Measurements from ENCODE around the gene CASTOR1.

The CASTOR1 gene

DNA sequence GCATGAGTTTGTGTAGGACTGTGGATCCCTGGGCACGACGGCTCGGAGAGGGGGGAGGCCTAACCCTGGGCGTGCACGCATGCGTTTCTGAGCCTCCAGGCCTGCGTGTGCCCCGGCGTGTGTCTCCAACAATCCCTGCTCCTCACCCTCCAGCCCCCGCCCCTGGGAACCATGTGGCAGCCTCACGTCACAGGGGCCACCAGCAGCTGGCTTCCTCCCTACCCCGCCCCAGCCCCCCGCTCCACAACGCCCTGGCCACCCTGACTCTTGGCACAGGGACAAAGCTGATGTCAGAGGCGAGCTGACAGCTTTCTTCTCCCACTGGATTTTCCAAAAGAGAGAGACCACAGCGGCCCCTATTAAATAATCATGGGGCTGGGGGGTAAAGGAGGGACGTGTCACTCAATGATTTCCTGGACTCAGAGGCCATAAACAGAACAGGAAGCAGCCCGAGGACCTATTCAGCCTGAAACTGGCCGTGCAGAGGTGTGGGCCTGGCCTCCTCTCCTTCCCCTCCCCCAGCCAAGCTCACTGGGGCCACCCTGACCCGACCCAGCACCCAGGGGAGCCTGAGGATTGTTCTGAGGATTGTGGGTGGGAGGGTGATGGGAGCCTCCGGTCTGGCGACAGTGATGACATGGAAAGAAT is 36.0 kb downstream of the CASTOR1 start:
- Histone ChIP-seq H4K20me1 (ENCODE audit: insufficient read depth, low read length, poor library complexity, severe bottlenecking) (no peaks in the 10 kb centered on the region), H3K4me3 (ENCODE audit: low read length, poor library complexity, severe bottlenecking) (no peak overlapping the region), H3K27me3 (ENCODE audit: insufficient read depth, low read length, poor library complexity, severe bottlenecking) (no peaks in the 10 kb centered on the region), H3K9ac (ENCODE audit: low read depth, low read length, poor library complexity, severe bottlenecking) (peak overlapping the region; percentile 56), H3K4me1 (ENCODE audit: insufficient read depth, low read length, poor library complexity, severe bottlenecking) (peaks cover 27% of the 10 kb centered on the region), H3K9me3 (ENCODE audit: insufficient read depth, low read depth, low read length) (no peaks in the 10 kb centered on the region), H3F3A (ENCODE audit: low read depth) (no peaks in the 10 kb centered on the region), H3K36me3 (ENCODE audit: insufficient read depth, low read length) (no peaks in the 10 kb centered on the region), H2AFZ (ENCODE audit: low read length) (peak overlapping the region; percentile 51), H3K4me2 (ENCODE audit: low read depth, low read length, poor library complexity, severe bottlenecking) (peak overlapping the region; percentile 41), H3K9me2 (replicated peaks; ENCODE audit: low read depth, low read length) (no peaks in the 10 kb centered on the region), H3K79me2 (ENCODE audit: insufficient read depth, low read length) (no peaks in the 10 kb centered on the region)
- TF ChIP-seq EZH2phosphoT487 (IDR thresholded peaks at IDR 0.05; ENCODE audit: borderline replicate concordance) (no peak), CTCF (conservative IDR thresholded peaks at IDR 0.05; ENCODE audit: low read length) (no peak)

DNA sequence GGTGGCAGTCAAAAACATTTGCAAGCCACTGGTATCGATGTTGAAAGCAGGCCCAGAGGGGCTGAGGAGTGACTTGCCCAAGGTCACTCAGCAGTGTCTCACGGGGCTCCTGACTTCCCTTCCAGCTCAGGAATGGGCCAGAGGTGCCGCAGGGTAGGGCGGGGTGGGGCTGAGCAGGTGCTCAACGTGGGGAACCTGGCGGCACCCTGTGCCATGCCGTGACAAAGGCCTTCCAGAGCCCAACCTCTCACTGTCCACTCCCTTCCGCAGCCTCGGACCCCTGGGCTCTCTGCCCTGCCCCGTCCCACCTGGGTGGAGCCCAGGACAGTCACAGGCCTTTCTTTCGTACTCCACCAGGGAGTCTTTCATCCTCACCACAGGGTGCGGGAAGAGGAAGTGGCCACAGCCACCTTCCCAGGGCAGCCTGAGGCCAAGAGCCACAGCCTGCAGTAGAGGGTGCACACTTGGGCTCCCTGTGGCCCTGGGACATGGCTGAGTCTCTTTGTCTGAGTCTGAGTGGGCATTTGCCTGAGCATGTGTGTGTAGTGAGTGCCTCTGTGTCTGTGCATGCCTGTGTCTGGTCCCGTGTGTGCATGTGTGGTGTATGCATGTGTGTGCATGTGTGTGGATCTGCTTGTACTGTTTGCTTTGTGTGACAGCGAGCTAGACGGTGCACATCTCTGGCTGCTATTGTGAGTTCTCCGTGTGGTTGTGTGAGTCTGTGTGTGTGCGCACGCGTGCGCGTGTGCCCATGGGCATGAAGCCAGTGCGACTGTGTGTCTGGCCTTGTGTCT is 36.7 kb downstream of the CASTOR1 start:
- no peaks in the 10 kb centered on the region for H4K20me1 ChIP-seq (ENCODE audit: insufficient read depth, low read length, poor library complexity, severe bottlenecking)
- peaks cover 27% of the 10 kb centered on the region for H3K4me1 ChIP-seq (ENCODE audit: insufficient read depth, low read length, poor library complexity, severe bottlenecking)
- no peak for TF ChIP-seq EZH2phosphoT487 (IDR thresholded peaks at IDR 0.05; ENCODE audit: borderline replicate concordance)
- TF ChIP-seq CTCF (conservative IDR thresholded peaks at IDR 0.05; ENCODE audit: low read length), result no peak
- H3K9ac ChIP-seq (ENCODE audit: low read depth, low read length, poor library complexity, severe bottlenecking), result peak overlapping the region; percentile 56
- 0 out of 2 replicates have a peak overlapping the region, but pooled peaks have one; percentile 9 for H2AFZ ChIP-seq (ENCODE audit: low read length)
- H3K9me2 ChIP-seq (replicated peaks; ENCODE audit: low read depth, low read length), result no peaks in the 10 kb centered on the region
- no peaks in the 10 kb centered on the region for H3K36me3 ChIP-seq (ENCODE audit: insufficient read depth, low read length)
- H3K79me2 ChIP-seq (ENCODE audit: insufficient read depth, low read length), result no peaks in the 10 kb centered on the region
- H3K4me2 ChIP-seq (ENCODE audit: low read depth, low read length, poor library complexity, severe bottlenecking), result peak overlapping the region; percentile 33
- no peaks in the 10 kb centered on the region for H3K9me3 ChIP-seq (ENCODE audit: insufficient read depth, low read depth, low read length)
- H3K27me3 ChIP-seq (ENCODE audit: insufficient read depth, low read length, poor library complexity, severe bottlenecking), result no peaks in the 10 kb centered on the region
- H3F3A ChIP-seq (ENCODE audit: low read depth), result no peaks in the 10 kb centered on the region
- H3K4me3 ChIP-seq (ENCODE audit: low read length, poor library complexity, severe bottlenecking), result no peak overlapping the region

DNA sequence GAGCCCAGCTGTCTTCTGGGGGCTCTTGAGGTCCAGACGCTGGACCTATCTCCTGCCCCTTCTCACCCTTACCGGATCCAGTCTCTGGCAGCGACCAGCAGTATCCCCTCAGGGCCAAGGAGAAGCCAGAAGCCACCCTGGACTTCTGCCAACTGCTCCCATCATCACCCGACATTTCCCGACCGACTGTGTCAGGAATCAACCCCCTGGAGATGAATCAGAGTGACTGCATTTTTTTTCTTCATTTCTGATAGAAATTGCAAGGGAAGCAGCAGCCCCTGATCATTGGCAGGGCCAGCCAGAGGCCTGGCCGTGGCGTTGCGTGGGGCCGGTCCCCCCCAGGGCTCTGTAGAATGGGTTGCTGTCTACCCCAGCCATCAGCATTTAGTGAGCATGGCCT is 37.6 kb downstream of the CASTOR1 start:
- Histone ChIP-seq H3K9me2 (replicated peaks; ENCODE audit: low read depth, low read length) (no peaks in the 10 kb centered on the region), H3F3A (ENCODE audit: low read depth) (no peaks in the 10 kb centered on the region), H3K27me3 (ENCODE audit: insufficient read depth, low read length, poor library complexity, severe bottlenecking) (no peaks in the 10 kb centered on the region), H3K9me3 (ENCODE audit: insufficient read depth, low read depth, low read length) (no peaks in the 10 kb centered on the region), H3K4me2 (ENCODE audit: low read depth, low read length, poor library complexity, severe bottlenecking) (no peak overlapping the region), H2AFZ (ENCODE audit: low read length) (no peak overlapping the region), H3K9ac (ENCODE audit: low read depth, low read length, poor library complexity, severe bottlenecking) (no peak overlapping the region), H3K79me2 (ENCODE audit: insufficient read depth, low read length) (no peaks in the 10 kb centered on the region), H3K4me3 (ENCODE audit: low read length, poor library complexity, severe bottlenecking) (no peak overlapping the region), H3K4me1 (ENCODE audit: insufficient read depth, low read length, poor library complexity, severe bottlenecking) (peaks cover 32% of the 10 kb centered on the region), H4K20me1 (ENCODE audit: insufficient read depth, low read length, poor library complexity, severe bottlenecking) (no peaks in the 10 kb centered on the region), H3K36me3 (ENCODE audit: insufficient read depth, low read length) (no peaks in the 10 kb centered on the region)
- TF ChIP-seq EZH2phosphoT487 (IDR thresholded peaks at IDR 0.05; ENCODE audit: borderline replicate concordance) (no peak), CTCF (conservative IDR thresholded peaks at IDR 0.05; ENCODE audit: low read length) (no peak)

All from Loucy (cell line).